Common myeloid progenitor, CD34-positive (primary cell): ENCODE measurements around the gene CAB39.

Source experiments
- CTCF ChIA-PET: fragments of 350-600 bp; sonication (Branson Sonifier 250); formaldehyde crosslinking; loops from one replicate; lab custom pipeline; 2021; ENCODE audit warnings: antibody characterized with exemption; lab: Charles Lee
- POLR2A ChIA-PET: fragments of 350-600 bp; sonication (Branson Sonifier 250); formaldehyde crosslinking; loops from one replicate; lab custom pipeline; 2021; ENCODE audit warnings: antibody characterized with exemption; lab: Charles Lee
- DNase-seq, 3 donors: peaks; one replicate each; pipeline versions ENCODE4 v3.0.0 to v3.0.0-alpha.2; 2013
- H3K27ac ChIP-seq, 2 experiments: 1 replicate in 1 of 2; 2 replicates in 1 of 2; pipeline ENCODE4 v1.7.0; 2013; ENCODE audit warnings: inconsistent platforms in 2 of 2, low read length in 2 of 2, mild to moderate bottlenecking in 2 of 2, low read depth in 1 of 2, moderate library complexity in 1 of 2; ENCODE audit not compliant: severe bottlenecking in 2 of 2, insufficient read depth in 1 of 2, poor library complexity in 1 of 2
- H3K27me3 ChIP-seq, 5 experiments: replicated peaks in 2 of 5; 1 replicate in 3 of 5; 2 replicates in 2 of 5; pipeline versions ENCODE4 v1.6.1 to v1.7.0; 2013; ENCODE audit warnings: low read length in 4 of 5, mild to moderate bottlenecking in 2 of 5, moderate library complexity in 2 of 5, inconsistent platforms in 1 of 5; ENCODE audit not compliant: insufficient read depth in 5 of 5, control insufficient read depth in 4 of 5
- H3K36me3 ChIP-seq, 4 experiments: 1 replicate in 2 of 4; 2 replicates in 2 of 4; pipeline versions ENCODE4 v1.6.1 to v1.7.0; 2013; ENCODE audit warnings: low read length in 3 of 4, control low read depth in 1 of 4, mild to moderate bottlenecking in 1 of 4; ENCODE audit not compliant: control insufficient read depth in 4 of 4, insufficient read depth in 4 of 4
- H3K4me1 ChIP-seq, 4 experiments: 1 replicate in 3 of 4; 2 replicates in 1 of 4; pipeline versions ENCODE4 v1.6.1 to v1.7.1; 2013; ENCODE audit warnings: low read length in 3 of 4, mild to moderate bottlenecking in 3 of 4, control low read depth in 1 of 4, inconsistent platforms in 1 of 4, moderate library complexity in 1 of 4; ENCODE audit not compliant: control insufficient read depth in 4 of 4, insufficient read depth in 4 of 4; ENCODE audit errors: control extremely low read depth in 1 of 4
- H3K4me3 ChIP-seq, 7 experiments: 1 replicate in 4 of 7; 2 replicates in 3 of 7; pipeline versions ENCODE4 v1.5.1 to v1.7.0; 2013; ENCODE audit warnings: mild to moderate bottlenecking in 7 of 7, low read length in 6 of 7, moderate library complexity in 6 of 7, inconsistent platforms in 2 of 7, low read depth in 2 of 7, control low read depth in 1 of 7; ENCODE audit not compliant: insufficient read depth in 4 of 7, control insufficient read depth in 1 of 7; ENCODE audit errors: extremely low read depth in 1 of 7
- H3K9me3 ChIP-seq, 5 experiments: 1 replicate in 4 of 5; 2 replicates in 1 of 5; pipeline versions ENCODE4 v1.6.1 to v1.7.1; 2013; ENCODE audit warnings: low read length in 4 of 5, mild to moderate bottlenecking in 2 of 5, inconsistent platforms in 1 of 5, low read depth in 1 of 5, moderate library complexity in 1 of 5; ENCODE audit not compliant: control insufficient read depth in 4 of 5, insufficient read depth in 2 of 5; ENCODE audit errors: control extremely low read depth in 1 of 5
- WGBS: methylation state at CpG from one replicate; pipeline ENCODE4 v1.1.5; 2013; ENCODE audit not compliant: insufficient coverage; 5-methylcytosine and 5-hydroxymethylcytosine counted together

Gene CAB39

DNA sequence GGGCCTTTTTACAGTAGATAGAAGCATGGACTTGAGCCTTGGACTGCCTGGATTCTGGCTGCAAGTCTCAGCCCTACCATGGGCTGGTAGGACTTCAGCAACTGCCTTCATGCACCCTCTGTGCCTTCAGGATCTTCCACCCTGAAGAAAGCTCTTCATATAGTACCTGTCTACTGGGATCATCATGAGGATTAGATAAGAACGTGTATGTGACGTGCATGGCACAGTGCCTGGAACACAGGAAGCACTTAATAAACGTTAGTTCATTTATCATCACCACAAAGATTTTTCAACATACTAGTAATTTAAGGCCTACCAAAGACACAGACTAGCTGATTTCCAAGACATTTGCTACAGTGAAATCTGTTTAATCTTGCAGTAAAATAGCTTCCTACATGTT is 98.9 kb downstream of the CAB39 start:
- Histone ChIP-seq H3K27me3 (no peaks in the 10 kb centered on the region), H3K36me3 (peaks cover 10 to 64% (median 40%) of the 10 kb centered on the region in 4 experiments), H3K27ac (no peak overlapping the region), H3K9me3 (no peaks in the 10 kb centered on the region), H3K4me1 (no peaks in the 10 kb centered on the region), H3K4me3 (no peak overlapping the region)
- 100% methylated on average over 2 of the region's 3 CpGs for WGBS
- no peak for DNase-seq
- POLR2A ChIA-PET, result no interaction called here
- CTCF ChIA-PET, result interaction anchor here (1.0 to 3.9 kb wide), 3 partner anchors 11 to 30 kb away, joined by 3 to 35 read pairs (median 3); no protein-coding TSS in a partner anchor

DNA sequence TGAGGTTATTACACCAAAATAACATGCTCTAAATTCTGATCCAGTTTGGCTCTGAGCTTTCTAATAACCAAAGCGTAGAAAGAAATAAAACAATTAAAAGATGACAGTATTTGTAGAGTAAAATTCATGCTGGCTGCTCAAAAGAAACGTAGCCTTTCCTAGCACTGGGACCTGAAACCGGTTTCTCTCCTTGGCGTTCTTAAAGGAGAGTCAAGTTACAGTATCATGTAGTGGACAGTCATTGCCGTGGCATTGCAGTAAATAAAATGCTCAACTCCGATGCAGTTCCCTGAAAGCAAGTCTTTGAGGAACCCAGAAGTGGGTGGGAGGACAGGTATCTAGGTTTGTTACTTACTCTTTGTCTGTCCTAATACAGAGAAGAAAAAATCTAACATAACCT is 99.4 kb downstream of the CAB39 start:
- CTCF ChIA-PET, result interaction anchor here (0.6 to 3.9 kb wide), 4 partner anchors 10 to 269 kb away, joined by 3 to 35 read pairs (median 3); no protein-coding TSS in a partner anchor
- DNase-seq, result no peak
- Histone ChIP-seq H3K36me3 (peaks cover 11 to 70% (median 44%) of the 10 kb centered on the region in 4 experiments), H3K4me3 (no peak overlapping the region), H3K9me3 (no peaks in the 10 kb centered on the region), H3K4me1 (no peaks in the 10 kb centered on the region), H3K27me3 (no peaks in the 10 kb centered on the region), H3K27ac (no peak overlapping the region)
- 98% methylated on average over 5 of the region's 6 CpGs for WGBS
- POLR2A ChIA-PET, result no interaction called here

- H3K9me3 ChIP-seq, result no peaks in the 10 kb centered on the region
- H3K27me3 ChIP-seq, result no peaks in the 10 kb centered on the region
- DNase-seq, result peak in 2 of 3 donors; percentile 60 to 61
- H3K4me3 ChIP-seq, result no peak overlapping the region
- ChIA-PET CTCF (interaction anchor here (0.7 to 3.4 kb wide), 4 partner anchors 9 to 98 kb away, joined by 4 to 18 read pairs (median 6); no protein-coding TSS in a partner anchor), POLR2A (no interaction called here)
- WGBS, result 90% methylated on average over 2 of the region's 2 CpGs
- H3K36me3 ChIP-seq, result peaks cover 20 to 77% (median 57%) of the 10 kb centered on the region in 4 experiments
- no peak overlapping the region for H3K27ac ChIP-seq
- no peaks in the 10 kb centered on the region for H3K4me1 ChIP-seq
Measured at GRCh38 chr2:230814616-230815015, 102.0 kb downstream of the CAB39 start.

DNA sequence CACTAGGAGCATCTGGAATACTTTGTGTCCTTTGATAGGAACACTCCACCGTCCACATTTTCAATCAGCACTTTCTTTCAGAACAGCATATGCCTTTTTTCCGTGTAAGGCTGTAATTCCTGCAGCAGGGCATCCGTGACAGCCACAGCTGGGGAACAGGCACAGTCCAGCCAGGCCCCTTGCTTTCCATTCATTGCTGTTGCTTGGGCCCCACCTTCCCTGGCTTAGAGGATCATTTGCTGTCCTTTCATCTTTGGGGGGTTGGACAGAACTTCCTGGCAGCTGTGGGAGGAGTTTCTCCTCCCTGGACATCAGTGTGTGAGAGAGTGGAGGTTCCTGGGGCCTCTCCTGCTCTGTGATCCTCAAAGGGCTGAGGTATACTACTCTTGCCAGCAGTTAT is 102.4 kb downstream of the CAB39 start:
- Histone ChIP-seq H3K9me3 (no peaks in the 10 kb centered on the region), H3K27ac (no peak overlapping the region), H3K27me3 (no peaks in the 10 kb centered on the region), H3K36me3 (peaks cover 20 to 77% (median 58%) of the 10 kb centered on the region in 4 experiments), H3K4me3 (no peak overlapping the region), H3K4me1 (no peaks in the 10 kb centered on the region)
- no peak for DNase-seq
- ChIA-PET POLR2A (no interaction called here), CTCF (interaction anchor here (1.5 to 3.4 kb wide), 4 partner anchors 9 to 16 kb away, joined by 6 to 18 read pairs (median 7); no protein-coding TSS in a partner anchor)
- 97% methylated on average over 3 of the region's 3 CpGs for WGBS

DNA sequence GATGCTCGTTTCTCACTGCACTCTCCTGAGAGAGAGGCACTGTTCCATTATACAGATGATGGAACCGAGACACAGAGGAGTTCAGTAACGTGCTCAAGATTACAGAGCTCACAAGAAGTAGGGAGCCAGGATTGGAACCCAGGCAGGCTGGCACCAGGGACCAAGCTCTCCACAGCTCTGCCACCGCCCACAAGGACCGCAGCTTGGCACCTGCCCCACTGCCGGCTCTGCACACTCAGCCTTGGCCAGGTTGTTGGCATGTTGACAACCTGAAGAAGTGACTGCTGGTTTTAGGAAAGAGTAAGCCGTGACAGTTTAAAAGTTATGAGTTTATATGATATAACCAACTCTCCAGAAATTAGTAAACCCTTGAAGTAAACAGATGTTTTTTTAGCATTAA is 104.1 kb downstream of the CAB39 start:
- H3K4me3 ChIP-seq, result no peak overlapping the region
- H3K27ac ChIP-seq, result no peak overlapping the region
- ChIA-PET CTCF (interaction anchor here (0.9 to 2.2 kb wide), 7 partner anchors 10 to 85 kb away, joined by 3 to 7 read pairs (median 4); no protein-coding TSS in a partner anchor), POLR2A (no interaction called here)
- no peaks in the 10 kb centered on the region for H3K4me1 ChIP-seq
- H3K36me3 ChIP-seq, result peaks cover 16 to 68% (median 46%) of the 10 kb centered on the region in 4 experiments
- H3K9me3 ChIP-seq, result no peaks in the 10 kb centered on the region
- WGBS, result 88% methylated on average over 5 of the region's 7 CpGs
- DNase-seq, result no peak
- H3K27me3 ChIP-seq, result no peaks in the 10 kb centered on the region

GRCh38 chr2:230819433-230819832 is 106.8 kb downstream of the CAB39 start:
- DNase-seq, result no peak
- Histone ChIP-seq H3K4me3 (no peak overlapping the region), H3K9me3 (no peaks in the 10 kb centered on the region), H3K4me1 (peaks cover 0 to 4% (median 2%) of the 10 kb centered on the region in 4 experiments), H3K27ac (no peak overlapping the region), H3K27me3 (no peaks in the 10 kb centered on the region), H3K36me3 (peaks cover 10 to 46% (median 32%) of the 10 kb centered on the region in 4 experiments)
- POLR2A ChIA-PET, result no interaction called here
- CTCF ChIA-PET, result interaction anchor here (0.8 to 1.5 kb wide), 6 partner anchors 23 to 184 kb away, joined by 3 to 5 read pairs (median 3); no protein-coding TSS in a partner anchor
- WGBS, result no CpG with 5 or more reads among the region's 1 CpG

DNA sequence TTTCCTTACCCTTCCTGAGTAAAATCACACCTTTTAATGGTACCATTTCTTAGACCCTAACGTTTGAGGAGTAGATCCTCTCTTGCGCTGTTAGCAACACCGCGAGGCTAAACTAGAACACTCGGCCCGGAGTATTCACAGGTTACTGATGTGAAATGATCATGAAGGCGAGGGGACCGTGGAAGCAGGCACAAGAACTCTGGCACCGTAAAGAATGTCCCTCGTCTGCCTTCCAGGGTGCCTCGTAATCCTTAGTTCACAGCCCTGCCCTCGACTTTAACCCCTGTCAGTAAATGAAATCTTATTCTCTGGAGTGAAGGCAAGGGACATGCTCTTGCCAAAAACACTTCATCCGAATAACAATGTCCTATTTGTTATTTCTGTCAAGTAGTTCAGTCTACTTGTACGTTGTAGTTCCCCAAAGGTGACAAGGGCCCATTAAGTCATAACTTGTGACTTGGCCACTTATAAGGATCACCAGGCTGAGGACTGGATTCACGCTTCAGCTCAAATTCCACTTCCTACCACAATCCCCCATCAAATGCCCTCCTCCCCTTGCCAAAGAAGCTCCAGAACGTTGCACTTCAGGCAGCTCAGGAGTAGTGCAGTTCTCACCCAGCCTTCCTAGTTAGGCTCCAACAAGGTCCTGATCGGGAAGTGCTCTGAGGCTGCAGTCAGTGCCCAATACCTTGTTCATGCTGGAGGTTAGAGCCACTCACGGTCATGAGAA is 108.8 kb downstream of the CAB39 start:
- DNase-seq, result no peak
- H3K36me3 ChIP-seq, result peaks cover 10 to 32% (median 24%) of the 10 kb centered on the region in 4 experiments
- ChIA-PET CTCF (interaction anchor here (1.2 to 5.3 kb wide), 8 partner anchors 8 to 165 kb away, joined by 3 to 61 read pairs (median 14); no protein-coding TSS in a partner anchor), POLR2A (no interaction called here)
- 87% methylated on average over 18 of the region's 18 CpGs for WGBS
- H3K27ac ChIP-seq, result no peak overlapping the region
- no peaks in the 10 kb centered on the region for H3K27me3 ChIP-seq
- H3K4me1 ChIP-seq, result peaks cover 0 to 5% (median 2%) of the 10 kb centered on the region in 4 experiments
- H3K4me3 ChIP-seq, result no peak overlapping the region
- no peaks in the 10 kb centered on the region for H3K9me3 ChIP-seq
